ENCODE measurements around the gene FLNB. TPM values are rescaled to one million over a fixed set of nuclear protein-coding genes. Genes with fewer than 3 reads are reported as not detected.

Gene FLNB
- total and polyA plus RNA-seq, 2 of the 13 experiments (the other 11 are each of a cell fraction or from before 2014, with no cell fraction given): 106 to 130 TPM

GRCh38 chr3:58177747-58178527 is 169.7 kb downstream of the FLNB start (continued):
- TF ChIP-seq, protein P1, sequence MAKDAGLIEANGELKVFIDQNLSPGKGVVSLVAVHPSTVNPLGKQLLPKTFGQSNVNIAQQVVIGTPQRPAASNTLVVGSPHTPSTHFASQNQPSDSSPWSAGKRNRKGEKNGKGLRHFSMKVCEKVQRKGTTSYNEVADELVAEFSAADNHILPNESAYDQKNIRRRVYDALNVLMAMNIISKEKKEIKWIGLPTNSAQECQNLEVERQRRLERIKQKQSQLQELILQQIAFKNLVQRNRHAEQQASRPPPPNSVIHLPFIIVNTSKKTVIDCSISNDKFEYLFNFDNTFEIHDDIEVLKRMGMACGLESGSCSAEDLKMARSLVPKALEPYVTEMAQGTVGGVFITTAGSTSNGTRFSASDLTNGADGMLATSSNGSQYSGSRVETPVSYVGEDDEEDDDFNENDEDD (CRISPR knock-in tag; IDR thresholded peaks at IDR 0.05; ENCODE audit: borderline replicate concordance): peak; percentile 19; the same call in 1 of the 2 replicates
- TF ChIP-seq ZKSCAN5 (CRISPR knock-in tag; IDR thresholded peaks at IDR 0.05) (0 out of 2 replicates have a peak, but pooled peaks have one; percentile 38), MATR3 (CRISPR knock-in tag; IDR thresholded peaks at IDR 0.05) (no peak), ZFP62 (CRISPR knock-in tag; IDR thresholded peaks at IDR 0.05) (no peak), BATF2 (CRISPR knock-in tag; IDR thresholded peaks at IDR 0.05) (no peak), HMGXB3 (CRISPR knock-in tag; IDR thresholded peaks at IDR 0.05; ENCODE audit: borderline replicate concordance) (no peak), EZH2 (conservative IDR thresholded peaks at IDR 0.05; ENCODE audit: low read depth, low read length) (no peak), ZNF556 (CRISPR knock-in tag; IDR thresholded peaks at IDR 0.05; ENCODE audit: borderline replicate concordance) (no peak), MTA1 (CRISPR knock-in tag; IDR thresholded peaks at IDR 0.05; ENCODE audit: borderline replicate concordance) (peak; percentile 70; the same call in 1 of the 2 replicates), ZNF605 (CRISPR knock-in tag; IDR thresholded peaks at IDR 0.05) (no peak), ZNF382 (CRISPR knock-in tag; IDR thresholded peaks at IDR 0.05; ENCODE audit: borderline replicate concordance) (no peak), ZNF552 (CRISPR knock-in tag; IDR thresholded peaks at IDR 0.05; ENCODE audit: borderline replicate concordance) (no peak), ZNF768 (CRISPR knock-in tag; IDR thresholded peaks at IDR 0.05) (peak; percentile 55), JUN (CRISPR knock-in tag; IDR thresholded peaks at IDR 0.05) (no peak), KLF13 (CRISPR knock-in tag; IDR thresholded peaks at IDR 0.05) (no peak), KLF6 (CRISPR knock-in tag; IDR thresholded peaks at IDR 0.05) (no peak), BRD4 (CRISPR knock-in tag; IDR thresholded peaks at IDR 0.05) (no peak), ZBTB38 (CRISPR knock-in tag; IDR thresholded peaks at IDR 0.05) (peak; percentile 52; the same call in 1 of the 2 replicates), POLR2AphosphoS5 (IDR thresholded peaks at IDR 0.05; ENCODE audit: low read depth, low read length) (no peak), AKAP8 (CRISPR knock-in tag; IDR thresholded peaks at IDR 0.05) (no peak)
- TF ChIP-seq, protein P2, sequence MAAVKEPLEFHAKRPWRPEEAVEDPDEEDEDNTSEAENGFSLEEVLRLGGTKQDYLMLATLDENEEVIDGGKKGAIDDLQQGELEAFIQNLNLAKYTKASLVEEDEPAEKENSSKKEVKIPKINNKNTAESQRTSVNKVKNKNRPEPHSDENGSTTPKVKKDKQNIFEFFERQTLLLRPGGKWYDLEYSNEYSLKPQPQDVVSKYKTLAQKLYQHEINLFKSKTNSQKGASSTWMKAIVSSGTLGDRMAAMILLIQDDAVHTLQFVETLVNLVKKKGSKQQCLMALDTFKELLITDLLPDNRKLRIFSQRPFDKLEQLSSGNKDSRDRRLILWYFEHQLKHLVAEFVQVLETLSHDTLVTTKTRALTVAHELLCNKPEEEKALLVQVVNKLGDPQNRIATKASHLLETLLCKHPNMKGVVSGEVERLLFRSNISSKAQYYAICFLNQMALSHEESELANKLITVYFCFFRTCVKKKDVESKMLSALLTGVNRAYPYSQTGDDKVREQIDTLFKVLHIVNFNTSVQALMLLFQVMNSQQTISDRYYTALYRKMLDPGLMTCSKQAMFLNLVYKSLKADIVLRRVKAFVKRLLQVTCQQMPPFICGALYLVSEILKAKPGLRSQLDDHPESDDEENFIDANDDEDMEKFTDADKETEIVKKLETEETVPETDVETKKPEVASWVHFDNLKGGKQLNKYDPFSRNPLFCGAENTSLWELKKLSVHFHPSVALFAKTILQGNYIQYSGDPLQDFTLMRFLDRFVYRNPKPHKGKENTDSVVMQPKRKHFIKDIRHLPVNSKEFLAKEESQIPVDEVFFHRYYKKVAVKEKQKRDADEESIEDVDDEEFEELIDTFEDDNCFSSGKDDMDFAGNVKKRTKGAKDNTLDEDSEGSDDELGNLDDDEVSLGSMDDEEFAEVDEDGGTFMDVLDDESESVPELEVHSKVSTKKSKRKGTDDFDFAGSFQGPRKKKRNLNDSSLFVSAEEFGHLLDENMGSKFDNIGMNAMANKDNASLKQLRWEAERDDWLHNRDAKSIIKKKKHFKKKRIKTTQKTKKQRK (IDR thresholded peaks at IDR 0.05; ENCODE audit: low read length): no peak
